ENCODE results near the gene ZC2HC1B.

DNA sequence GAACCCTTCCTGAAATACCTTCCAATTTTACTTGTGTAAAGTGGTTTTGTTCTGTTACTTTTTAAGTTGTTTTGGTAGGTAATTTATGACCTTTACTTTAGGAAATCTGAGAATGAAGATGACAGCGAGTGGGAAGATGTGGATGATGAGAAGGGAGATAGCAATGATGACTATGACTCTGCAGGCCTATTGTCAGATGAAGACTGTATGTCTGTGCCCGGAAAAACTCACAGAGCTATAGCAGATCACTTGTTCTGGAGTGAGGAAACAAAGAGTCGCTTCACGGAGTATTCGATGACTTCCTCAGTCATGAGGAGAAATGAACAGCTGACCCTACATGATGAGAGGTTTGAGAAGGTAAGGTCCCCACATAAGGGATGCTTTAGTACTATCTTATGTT lies 6.6 kb upstream of the ZC2HC1B start:
- TF ChIP-seq, protein P1, sequence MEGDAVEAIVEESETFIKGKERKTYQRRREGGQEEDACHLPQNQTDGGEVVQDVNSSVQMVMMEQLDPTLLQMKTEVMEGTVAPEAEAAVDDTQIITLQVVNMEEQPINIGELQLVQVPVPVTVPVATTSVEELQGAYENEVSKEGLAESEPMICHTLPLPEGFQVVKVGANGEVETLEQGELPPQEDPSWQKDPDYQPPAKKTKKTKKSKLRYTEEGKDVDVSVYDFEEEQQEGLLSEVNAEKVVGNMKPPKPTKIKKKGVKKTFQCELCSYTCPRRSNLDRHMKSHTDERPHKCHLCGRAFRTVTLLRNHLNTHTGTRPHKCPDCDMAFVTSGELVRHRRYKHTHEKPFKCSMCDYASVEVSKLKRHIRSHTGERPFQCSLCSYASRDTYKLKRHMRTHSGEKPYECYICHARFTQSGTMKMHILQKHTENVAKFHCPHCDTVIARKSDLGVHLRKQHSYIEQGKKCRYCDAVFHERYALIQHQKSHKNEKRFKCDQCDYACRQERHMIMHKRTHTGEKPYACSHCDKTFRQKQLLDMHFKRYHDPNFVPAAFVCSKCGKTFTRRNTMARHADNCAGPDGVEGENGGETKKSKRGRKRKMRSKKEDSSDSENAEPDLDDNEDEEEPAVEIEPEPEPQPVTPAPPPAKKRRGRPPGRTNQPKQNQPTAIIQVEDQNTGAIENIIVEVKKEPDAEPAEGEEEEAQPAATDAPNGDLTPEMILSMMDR (IDR thresholded peaks at IDR 0.05 in 2 of 3, conservative IDR thresholded peaks at IDR 0.05 in 1 of 3; ENCODE audit: borderline replicate concordance in 1 of 3, insufficient read depth in 1 of 3, low read depth in 2 of 3, low read length in 2 of 3) = no peak
- TF ChIP-seq EZH2phosphoT487 (IDR thresholded peaks at IDR 0.05; ENCODE audit: borderline replicate concordance) (no peak), RAD21 (IDR thresholded peaks at IDR 0.05; ENCODE audit: low read depth) (no peak), EZH2 (IDR thresholded peaks at IDR 0.05) (no peak), POLR2AphosphoS5 (IDR thresholded peaks at IDR 0.05; ENCODE audit: low read depth, low read length) (no peak), ZNF274 (IDR thresholded peaks at IDR 0.05; ENCODE audit: low read depth, low read length) (no peak), EGR1 (IDR thresholded peaks at IDR 0.05; ENCODE audit: low read depth) (no peak), SIN3A (IDR thresholded peaks at IDR 0.05; ENCODE audit: low read depth) (no peak), POLR2A (IDR thresholded peaks at IDR 0.05; ENCODE audit: borderline replicate concordance, extremely low read depth, insufficient read depth, insufficient read length) (no peak), YY1 (IDR thresholded peaks at IDR 0.05; ENCODE audit: extremely low read depth, insufficient replicate concordance, low read depth, low read length) (no peak)
- TF ChIP-seq, protein P2, sequence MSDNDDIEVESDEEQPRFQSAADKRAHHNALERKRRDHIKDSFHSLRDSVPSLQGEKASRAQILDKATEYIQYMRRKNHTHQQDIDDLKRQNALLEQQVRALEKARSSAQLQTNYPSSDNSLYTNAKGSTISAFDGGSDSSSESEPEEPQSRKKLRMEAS (IDR thresholded peaks at IDR 0.05) = no peak
